ENCODE measurements around the gene ZFYVE26. TPM values are rescaled to one million over a fixed set of nuclear protein-coding genes. Genes with fewer than 3 reads are reported as not detected.

Gene ZFYVE26
- total RNA-seq, 1 donor from 2014 or later = 40.7 TPM

DNA sequence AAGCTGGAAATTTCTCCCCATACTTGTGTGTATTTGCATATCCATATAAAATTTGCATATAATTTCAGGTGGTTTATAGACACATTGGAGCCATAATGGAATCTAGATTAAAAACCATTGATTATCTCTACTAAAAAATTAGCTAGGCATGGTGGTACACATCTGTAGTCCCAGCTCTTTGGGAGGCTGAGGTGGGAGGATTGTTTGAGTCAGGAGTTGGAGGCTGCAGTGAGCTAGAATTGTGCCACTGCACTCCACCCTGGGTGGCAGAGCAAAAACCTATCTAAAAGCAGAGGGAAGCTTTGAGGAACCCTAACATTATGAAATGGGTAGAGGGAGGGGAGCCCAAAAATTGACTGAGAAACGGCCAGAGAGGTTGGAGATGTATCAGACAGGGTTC lies 118.2 kb downstream of the ZFYVE26 start:
- intact Hi-C loops (cut with micrococcal nuclease) = no loop called here
- Mint-ChIP-seq H3K4me1 (peaks cover 13% of the 10 kb centered on the region), H3K27me3 (no peaks in the 10 kb centered on the region), H3K9me3 (no peaks in the 10 kb centered on the region), H3K36me3 (ENCODE audit: low read depth) (peaks cover 3% of the 10 kb centered on the region), H3K4me3 (no peak overlapping the region), H3K27ac (no peak overlapping the region)
- ATAC-seq (ENCODE audit: low read depth) (no peak), DNase-seq (no peak)
- POLR2A ChIA-PET = no interaction called here
- TF ChIP-seq CTCF (IDR thresholded peaks at IDR 0.05) = no peak
- CTCF ChIA-PET = no interaction called here

- ChIA-PET POLR2A (no interaction called here), CTCF (no interaction called here)
- Mint-ChIP-seq H3K27ac (no peak overlapping the region), H3K4me1 (peaks cover 13% of the 10 kb centered on the region), H3K9me3 (no peaks in the 10 kb centered on the region), H3K36me3 (ENCODE audit: low read depth) (peaks cover 8% of the 10 kb centered on the region), H3K4me3 (no peak overlapping the region), H3K27me3 (no peaks in the 10 kb centered on the region)
- DNase-seq (no peak), ATAC-seq (ENCODE audit: low read depth) (no peak)
- no peak for TF ChIP-seq CTCF (IDR thresholded peaks at IDR 0.05)
- intact Hi-C loops (cut with micrococcal nuclease) = no loop called here
Observed at GRCh38 chr14:67697006-67697405, 119.4 kb downstream of the ZFYVE26 start.

Other genes with a start within 250 kb of the ZFYVE26 start
- gene PIGH, start 216.3 kb downstream of the ZFYVE26 start, total RNA-seq = 21.9 and 26.4 TPM in 2 replicates
- 0.40 and 0.46 TPM in 2 replicates for gene ARG2, start 196.7 kb downstream of the ZFYVE26 start, total RNA-seq
- 76.3 and 78.9 TPM in 2 replicates for gene VTI1B, start 142.0 kb downstream of the ZFYVE26 start, total RNA-seq
- 33.0 and 34.7 TPM in 2 replicates for gene RDH11, start 120.8 kb downstream of the ZFYVE26 start, total RNA-seq
- gene RDH12, start 114.7 kb downstream of the ZFYVE26 start, total RNA-seq = not detected in 2 replicates
- gene RAD51B, start 3.2 kb upstream of the ZFYVE26 start, total RNA-seq = 40.0 and 53.9 TPM in 2 replicates